Activated naive CD4-positive, alpha-beta T cell treated with anti-CD3 and anti-CD28 coated beads, Interleukin-2, amount 50 U/mL, for 16 hours (primary cell): ENCODE data around the gene VTCN1.
A peak's percentile ranks its signal among the peaks of the same experiment; 100 is the strongest.
"Not testable (repeated sequence)": the region's sequence is repeated elsewhere in the genome, so short reads cannot be mapped to it uniquely, and the experiment has no call there.

Source experiments
- DNase-seq: peaks from one replicate; pipeline ENCODE4 v3.0.0-alpha.2; 2020

The VTCN1 gene

DNA sequence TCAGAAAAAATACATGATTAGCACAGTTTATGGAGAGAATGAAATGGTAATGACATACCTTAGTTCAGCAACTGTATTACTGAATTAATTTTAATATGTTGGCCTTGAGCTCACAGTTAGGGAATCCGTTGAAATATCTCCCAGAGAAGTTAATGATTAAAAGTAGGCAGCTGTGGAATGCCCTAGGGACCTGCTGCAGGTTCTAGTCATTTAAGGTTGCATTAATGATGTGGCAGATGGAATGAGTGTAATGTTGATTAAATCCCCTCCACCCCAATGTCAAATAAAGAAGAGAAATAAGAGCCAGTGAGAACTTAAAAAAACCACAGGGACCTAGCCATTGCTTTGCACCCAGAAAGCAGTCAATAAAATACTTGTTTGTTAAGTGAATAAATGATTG, 48.8 kb downstream of the VTCN1 start:
- DNase-seq, result no peak

DNA sequence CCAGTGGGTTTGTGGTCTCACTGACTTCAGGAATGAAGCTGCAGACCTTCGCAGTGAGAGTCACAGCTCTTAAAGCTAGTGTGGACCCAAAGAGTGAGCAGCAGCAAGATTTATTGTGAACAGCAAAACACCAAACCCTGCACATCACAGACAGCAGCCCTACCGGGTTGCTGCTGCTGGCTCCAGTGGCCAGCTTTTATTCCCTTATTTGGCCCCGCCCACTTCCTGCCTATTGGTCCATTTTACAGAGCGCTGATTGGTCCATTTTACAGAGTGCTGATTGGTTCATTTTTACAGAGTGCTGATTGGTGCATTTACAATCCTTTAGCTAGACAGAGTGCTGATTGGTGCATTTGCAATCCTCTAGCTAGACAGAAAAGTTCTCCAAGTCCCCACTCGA, 59.4 kb downstream of the VTCN1 start:
- DNase-seq, result not testable (repeated sequence)

GRCh38 chr1:117150316-117150715, 60.4 kb downstream of the VTCN1 start:
- DNase-seq, result no peak

DNA sequence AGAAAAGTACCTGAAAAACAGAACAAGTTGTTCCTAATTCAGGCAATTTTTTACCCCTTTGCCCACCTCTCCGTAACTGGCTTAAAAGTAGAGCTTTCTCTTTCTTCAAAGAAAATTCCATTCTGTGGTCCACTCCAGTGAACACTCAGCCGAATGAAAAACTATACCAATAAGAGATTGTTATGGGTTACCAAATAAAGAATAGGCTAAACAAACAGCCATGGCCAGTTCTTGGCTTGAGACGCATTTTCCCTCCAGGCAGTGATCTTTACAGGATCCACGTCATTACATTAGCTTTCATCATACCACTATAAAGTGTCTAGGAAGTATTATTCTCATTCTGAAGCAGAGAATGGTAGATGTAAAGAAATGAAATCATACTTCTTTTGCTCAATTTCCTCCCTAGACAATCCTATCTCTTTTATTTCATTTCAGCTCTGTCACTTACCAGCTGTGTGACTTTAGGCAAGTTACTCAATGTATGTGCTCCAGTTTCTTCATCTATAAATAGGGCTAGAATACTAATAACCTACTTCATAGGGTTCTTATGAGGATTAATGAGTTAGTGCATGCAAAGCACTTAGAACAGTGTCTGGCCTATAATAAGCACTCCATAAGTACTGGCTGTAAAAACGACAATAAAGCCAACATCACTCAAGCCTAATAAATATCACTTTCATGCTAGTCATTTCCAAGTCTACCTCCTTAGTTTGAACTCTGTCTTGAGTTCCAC, 62.7 kb downstream of the VTCN1 start:
- no peak for DNase-seq

DNA sequence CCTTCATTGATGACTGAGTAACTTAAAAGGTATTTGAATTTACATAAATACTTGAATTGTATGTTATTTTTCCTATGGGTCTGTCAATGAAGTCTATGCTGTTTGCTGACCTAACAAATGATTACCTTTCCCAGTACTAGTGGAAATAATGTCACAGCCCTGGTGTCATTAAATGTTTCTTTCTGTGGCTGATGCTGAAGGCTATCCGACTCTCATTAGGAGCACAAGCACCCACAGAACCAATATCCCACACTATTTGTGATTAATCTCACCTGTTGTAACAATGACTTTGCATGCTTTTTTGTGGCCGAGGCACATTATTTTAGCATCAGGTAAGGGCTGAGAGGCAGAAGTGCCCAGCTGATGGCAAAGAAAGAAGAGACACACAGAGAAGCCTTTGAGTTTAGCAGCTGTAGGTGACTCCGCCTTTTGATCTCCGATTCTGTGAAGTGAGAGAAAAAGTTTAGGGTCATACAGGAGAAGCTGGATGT, 63.3 kb downstream of the VTCN1 start:
- no peak for DNase-seq

DNA sequence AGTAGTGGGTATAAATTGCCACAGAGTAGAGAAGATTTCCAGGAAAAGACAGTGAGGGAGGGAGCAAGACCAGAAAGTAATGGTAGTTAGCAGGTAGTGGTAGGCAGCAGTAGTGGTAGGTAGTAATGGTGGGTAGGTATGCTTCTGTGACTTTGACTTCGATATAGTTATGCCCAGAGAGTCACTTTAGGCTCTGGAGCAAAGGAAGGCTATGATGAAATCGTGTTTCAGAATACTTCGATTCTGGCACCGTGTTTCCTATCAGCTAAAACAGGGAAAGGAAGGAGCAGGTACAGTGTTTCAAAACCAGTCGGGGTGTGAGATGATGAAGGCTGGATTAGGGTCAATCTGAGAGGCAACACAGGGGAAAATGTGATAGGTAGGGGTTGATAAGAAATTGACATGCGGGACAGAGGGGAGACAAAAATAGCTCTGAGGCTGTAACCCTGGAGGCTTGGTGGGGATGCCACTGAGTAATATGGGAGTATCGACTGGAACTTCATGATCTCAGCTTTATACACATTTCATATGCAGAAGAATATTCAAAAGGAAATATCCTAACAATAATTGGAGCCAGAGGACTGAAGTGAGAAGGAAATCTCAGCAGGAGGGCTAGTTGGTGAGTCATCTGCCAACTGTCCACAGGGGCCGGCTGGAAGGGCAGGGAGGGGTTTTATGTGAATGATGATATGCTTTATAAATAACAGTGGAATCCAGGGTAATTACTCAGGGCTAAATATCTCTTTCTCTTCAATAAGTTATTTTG, 64.0 kb downstream of the VTCN1 start:
- no peak for DNase-seq

- no peak for DNase-seq
These were observed 64.7 kb downstream of the VTCN1 start for GRCh38 chr1:117146072-117146471.

DNA sequence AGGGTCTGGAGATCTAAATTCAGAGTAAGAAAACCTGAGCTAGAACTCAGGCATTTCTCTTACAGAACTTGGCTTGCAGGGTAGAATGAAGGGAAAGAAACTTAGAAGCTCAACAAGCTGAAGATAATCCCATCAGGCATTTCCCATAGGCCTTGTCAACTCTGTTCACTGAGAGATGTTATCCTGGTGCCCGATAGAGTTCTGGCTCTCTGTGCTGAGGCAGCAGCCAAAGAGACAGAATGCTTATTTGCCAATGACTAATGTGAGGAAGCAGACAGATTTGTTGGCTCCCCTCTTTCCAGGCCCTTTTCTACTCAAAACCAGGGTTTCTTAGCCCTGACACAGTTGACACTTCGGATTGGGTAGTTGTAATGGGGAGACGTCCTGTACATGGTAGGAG, 66.9 kb downstream of the VTCN1 start:
- DNase-seq, result no peak

- no peak for DNase-seq
These were observed 67.6 kb downstream of the VTCN1 start for GRCh38 chr1:117143172-117143571.

DNA sequence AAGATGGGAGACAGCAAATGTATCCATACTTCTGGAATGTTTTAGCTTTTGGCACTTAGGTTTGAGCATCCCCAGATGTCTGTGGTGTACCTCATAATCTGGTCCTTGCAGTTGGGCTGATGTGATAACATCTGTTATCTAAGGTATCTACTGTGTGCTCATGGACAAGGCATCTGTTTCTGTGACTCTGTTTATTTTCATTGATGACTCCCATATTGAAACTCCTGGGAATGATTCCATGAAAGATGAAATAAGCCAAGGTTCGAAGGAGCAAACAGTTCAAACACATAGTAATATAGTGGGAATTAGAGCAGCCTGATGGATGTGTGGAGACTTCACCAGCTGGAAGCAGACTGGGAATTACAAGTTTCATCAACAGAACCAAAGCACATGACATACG, 68.5 kb downstream of the VTCN1 start:
- DNase-seq, result no peak

DNA sequence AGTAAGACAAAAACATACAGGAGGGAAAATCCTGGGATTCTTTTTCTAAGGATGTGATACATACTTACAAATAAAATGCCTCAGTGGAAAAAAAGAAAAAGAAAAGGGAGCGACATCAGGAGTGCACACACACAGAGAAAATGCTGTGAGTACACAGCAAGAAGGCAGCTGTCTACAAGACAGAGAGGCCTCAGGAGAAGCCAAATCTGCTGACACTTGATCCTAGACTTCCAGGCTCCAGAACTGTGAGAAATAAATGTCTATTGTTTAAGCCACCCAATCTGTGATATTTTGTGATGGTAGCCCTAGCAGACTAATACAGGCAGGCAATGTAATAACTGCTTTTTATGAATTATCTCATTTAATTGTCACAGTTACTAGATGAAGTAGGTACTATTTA, 72.2 kb downstream of the VTCN1 start:
- no peak for DNase-seq

- DNase-seq, result no peak
These were observed 72.6 kb downstream of the VTCN1 start for GRCh38 chr1:117138106-117138505.

- no peak for DNase-seq
These were observed 73.4 kb downstream of the VTCN1 start for GRCh38 chr1:117137281-117137855.

DNA sequence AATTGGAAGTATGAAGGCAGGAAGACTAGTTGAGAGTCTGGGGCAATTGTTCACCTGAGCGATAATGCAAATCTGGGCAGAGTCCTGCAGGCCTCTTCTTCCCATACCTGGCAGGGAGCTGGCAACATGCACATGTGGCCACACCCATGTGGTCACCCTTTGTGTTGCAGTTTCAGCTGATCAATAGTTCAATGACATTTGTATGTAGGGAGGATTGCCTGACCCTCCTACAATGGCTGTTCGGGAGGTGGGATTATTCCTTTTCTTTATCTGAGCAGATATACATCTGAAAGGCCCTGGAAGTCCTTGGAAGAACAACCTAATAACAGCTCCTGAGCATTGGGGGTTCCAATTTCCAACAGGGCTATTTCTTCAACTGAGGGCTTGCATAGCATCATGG, 74.0 kb downstream of the VTCN1 start:
- no peak for DNase-seq

DNA sequence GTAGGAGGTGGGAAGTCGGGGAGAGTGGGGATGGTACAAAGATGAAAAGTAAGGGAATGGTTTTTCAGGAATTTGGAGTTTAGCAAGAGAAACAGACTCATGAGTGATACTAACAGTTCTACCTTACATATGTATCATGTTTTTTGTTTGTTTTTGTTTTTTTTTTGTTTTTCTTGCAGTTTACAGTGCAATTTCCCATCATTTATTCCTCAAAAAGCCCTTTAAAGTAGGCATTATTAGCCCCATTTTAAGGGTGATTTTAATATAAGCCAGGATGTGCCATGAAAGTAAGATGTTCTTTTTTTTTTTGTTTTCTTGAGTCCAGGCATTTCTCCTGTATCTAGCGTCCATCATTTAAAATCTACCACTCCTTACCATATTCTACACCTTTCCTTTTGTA, 75.4 kb downstream of the VTCN1 start:
- DNase-seq, result no peak

DNA sequence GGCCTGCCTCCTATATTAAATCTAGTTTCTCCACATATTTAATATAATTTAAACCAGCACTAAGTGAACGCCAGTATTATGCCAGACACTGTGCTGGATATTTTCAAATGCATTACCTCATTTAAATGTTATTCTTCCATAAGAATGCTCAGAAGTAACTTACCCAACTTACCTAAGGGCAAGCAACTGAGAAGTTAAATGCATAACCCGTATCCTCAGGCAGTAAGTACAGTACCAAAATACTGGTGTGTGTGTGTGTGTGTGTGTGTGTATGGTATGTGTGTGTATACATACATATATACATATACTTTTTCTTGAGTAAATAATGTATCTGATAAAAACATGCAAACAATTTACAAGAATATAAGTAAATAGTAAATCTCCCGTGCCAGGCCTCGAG, 80.2 kb downstream of the VTCN1 start:
- DNase-seq, result no peak

GRCh38 chr1:117128323-117129079, 82.2 kb downstream of the VTCN1 start:
- DNase-seq, result no peak

DNA sequence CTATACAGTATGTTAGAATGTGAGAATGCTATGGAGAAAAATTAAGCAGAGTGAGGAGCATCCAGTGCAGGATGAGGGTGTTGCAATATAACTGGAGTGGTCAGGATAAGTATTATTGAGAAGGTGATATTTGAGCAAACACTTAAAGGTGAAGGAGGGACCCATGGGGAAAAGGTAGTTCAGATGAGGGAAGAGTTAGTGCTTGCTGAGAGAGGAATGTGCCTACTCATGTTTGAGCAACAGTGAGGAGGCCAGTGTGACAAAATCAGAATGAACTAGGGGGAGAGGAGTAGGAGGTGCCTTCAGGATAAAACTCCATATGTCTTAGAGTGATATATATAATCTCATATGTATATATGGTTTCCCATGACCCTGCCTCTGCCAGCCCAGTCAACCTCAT, 82.9 kb downstream of the VTCN1 start:
- no peak for DNase-seq

GRCh38 chr1:117124661-117125060, 86.1 kb downstream of the VTCN1 start:
- DNase-seq, result no peak

GRCh38 chr1:117123274-117123673, 87.5 kb downstream of the VTCN1 start:
- no peak for DNase-seq

DNA sequence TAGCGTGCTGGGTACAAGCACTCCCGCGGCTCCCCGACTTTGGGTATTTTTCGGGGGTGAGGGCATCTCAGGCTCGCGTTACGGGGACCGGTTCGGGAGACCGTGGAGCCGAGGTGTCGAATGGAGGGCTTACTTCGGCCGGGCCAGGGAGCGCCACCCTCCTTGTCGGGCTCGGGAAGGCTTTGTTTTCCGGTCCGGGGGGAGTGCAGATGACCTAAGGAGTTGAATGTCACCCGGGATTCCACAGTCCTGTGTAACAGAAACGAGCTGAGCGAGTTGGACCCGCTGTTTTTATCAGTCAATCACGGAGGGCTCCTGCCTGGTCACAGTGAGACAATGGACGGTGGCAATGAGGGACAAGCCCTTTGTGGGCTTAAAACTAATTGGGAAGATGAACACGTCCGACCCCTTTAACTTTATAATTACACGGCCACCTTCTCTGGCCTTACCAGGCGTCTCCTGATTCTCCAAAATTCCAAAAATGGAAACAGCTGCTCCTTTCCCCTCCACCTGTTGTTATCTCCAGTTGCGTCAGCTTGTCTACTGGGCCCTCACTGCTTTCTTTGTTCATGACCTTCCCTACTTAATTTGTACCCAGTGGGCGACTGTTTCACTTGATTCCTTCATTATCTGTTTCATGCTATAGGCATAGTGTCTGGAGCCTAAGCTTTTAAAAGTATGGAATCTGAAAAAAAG, 88.2 kb downstream of the VTCN1 start:
- DNase-seq, result no peak

- peak; percentile 82 for DNase-seq
These were observed 89.0 kb downstream of the VTCN1 start, which contains the start of gene TRIM45 for GRCh38 chr1:117121589-117122329. TSS of gene TRIM45 (minus strand) at chr1:117121749. CDS start at chr1:117121201, 548 bp downstream.
